Common myeloid progenitor, CD34-positive (primary cell): ENCODE measurements around the gene RELT.

Source experiments
- CTCF ChIA-PET: fragments of 350-600 bp; sonication (Branson Sonifier 250); formaldehyde crosslinking; loops from one replicate; lab custom pipeline; 2021; ENCODE audit warnings: antibody characterized with exemption; lab: Charles Lee
- POLR2A ChIA-PET: fragments of 350-600 bp; sonication (Branson Sonifier 250); formaldehyde crosslinking; loops from one replicate; lab custom pipeline; 2021; ENCODE audit warnings: antibody characterized with exemption; lab: Charles Lee
- DNase-seq, 3 donors: peaks; one replicate each; pipeline versions ENCODE4 v3.0.0 to v3.0.0-alpha.2; 2013
- H3K27ac ChIP-seq, 2 experiments: 1 replicate in 1 of 2; 2 replicates in 1 of 2; pipeline ENCODE4 v1.7.0; 2013; ENCODE audit warnings: inconsistent platforms in 2 of 2, low read length in 2 of 2, mild to moderate bottlenecking in 2 of 2, low read depth in 1 of 2, moderate library complexity in 1 of 2; ENCODE audit not compliant: severe bottlenecking in 2 of 2, insufficient read depth in 1 of 2, poor library complexity in 1 of 2
- H3K27me3 ChIP-seq, 5 experiments: replicated peaks in 2 of 5; 1 replicate in 3 of 5; 2 replicates in 2 of 5; pipeline versions ENCODE4 v1.6.1 to v1.7.0; 2013; ENCODE audit warnings: low read length in 4 of 5, mild to moderate bottlenecking in 2 of 5, moderate library complexity in 2 of 5, inconsistent platforms in 1 of 5; ENCODE audit not compliant: insufficient read depth in 5 of 5, control insufficient read depth in 4 of 5
- H3K36me3 ChIP-seq, 4 experiments: 1 replicate in 2 of 4; 2 replicates in 2 of 4; pipeline versions ENCODE4 v1.6.1 to v1.7.0; 2013; ENCODE audit warnings: low read length in 3 of 4, control low read depth in 1 of 4, mild to moderate bottlenecking in 1 of 4; ENCODE audit not compliant: control insufficient read depth in 4 of 4, insufficient read depth in 4 of 4
- H3K4me1 ChIP-seq, 4 experiments: 1 replicate in 3 of 4; 2 replicates in 1 of 4; pipeline versions ENCODE4 v1.6.1 to v1.7.1; 2013; ENCODE audit warnings: low read length in 3 of 4, mild to moderate bottlenecking in 3 of 4, control low read depth in 1 of 4, inconsistent platforms in 1 of 4, moderate library complexity in 1 of 4; ENCODE audit not compliant: control insufficient read depth in 4 of 4, insufficient read depth in 4 of 4; ENCODE audit errors: control extremely low read depth in 1 of 4
- H3K4me3 ChIP-seq, 7 experiments: 1 replicate in 4 of 7; 2 replicates in 3 of 7; pipeline versions ENCODE4 v1.5.1 to v1.7.0; 2013; ENCODE audit warnings: mild to moderate bottlenecking in 7 of 7, low read length in 6 of 7, moderate library complexity in 6 of 7, inconsistent platforms in 2 of 7, low read depth in 2 of 7, control low read depth in 1 of 7; ENCODE audit not compliant: insufficient read depth in 4 of 7, control insufficient read depth in 1 of 7; ENCODE audit errors: extremely low read depth in 1 of 7
- H3K9me3 ChIP-seq, 5 experiments: 1 replicate in 4 of 5; 2 replicates in 1 of 5; pipeline versions ENCODE4 v1.6.1 to v1.7.1; 2013; ENCODE audit warnings: low read length in 4 of 5, mild to moderate bottlenecking in 2 of 5, inconsistent platforms in 1 of 5, low read depth in 1 of 5, moderate library complexity in 1 of 5; ENCODE audit not compliant: control insufficient read depth in 4 of 5, insufficient read depth in 2 of 5; ENCODE audit errors: control extremely low read depth in 1 of 5
- WGBS: methylation state at CpG from one replicate; pipeline ENCODE4 v1.1.5; 2013; ENCODE audit not compliant: insufficient coverage; 5-methylcytosine and 5-hydroxymethylcytosine counted together

RELT gene

GRCh38 chr11:73333173-73333572 lies 43.0 kb upstream of the RELT start:
- H3K27me3 ChIP-seq: no peaks in the 10 kb centered on the region
- H3K4me1 ChIP-seq: peaks cover 0 to 65% (median 52%) of the 10 kb centered on the region in 4 experiments
- H3K27ac ChIP-seq: peak overlapping the region in 1 of 2 experiments; percentile 3
- DNase-seq: no peak
- no peaks in the 10 kb centered on the region for H3K9me3 ChIP-seq
- 98% methylated on average over 8 of the region's 11 CpGs for WGBS
- H3K36me3 ChIP-seq: peaks cover 0 to 8% (median 5%) of the 10 kb centered on the region in 4 experiments
- CTCF ChIA-PET: interaction anchor here (0.9 to 12.9 kb wide), 7 partner anchors 12 to 409 kb away, joined by 3 to 371 read pairs (median 5); partner anchors contain the start of gene ARHGEF17
- H3K4me3 ChIP-seq: no peak overlapping the region
- POLR2A ChIA-PET: interaction anchor here (1.0 to 3.6 kb wide), 2 partner anchors 19 to 25 kb away, joined by 3 to 36 read pairs; partner anchors contain the start of gene ARHGEF17

DNA sequence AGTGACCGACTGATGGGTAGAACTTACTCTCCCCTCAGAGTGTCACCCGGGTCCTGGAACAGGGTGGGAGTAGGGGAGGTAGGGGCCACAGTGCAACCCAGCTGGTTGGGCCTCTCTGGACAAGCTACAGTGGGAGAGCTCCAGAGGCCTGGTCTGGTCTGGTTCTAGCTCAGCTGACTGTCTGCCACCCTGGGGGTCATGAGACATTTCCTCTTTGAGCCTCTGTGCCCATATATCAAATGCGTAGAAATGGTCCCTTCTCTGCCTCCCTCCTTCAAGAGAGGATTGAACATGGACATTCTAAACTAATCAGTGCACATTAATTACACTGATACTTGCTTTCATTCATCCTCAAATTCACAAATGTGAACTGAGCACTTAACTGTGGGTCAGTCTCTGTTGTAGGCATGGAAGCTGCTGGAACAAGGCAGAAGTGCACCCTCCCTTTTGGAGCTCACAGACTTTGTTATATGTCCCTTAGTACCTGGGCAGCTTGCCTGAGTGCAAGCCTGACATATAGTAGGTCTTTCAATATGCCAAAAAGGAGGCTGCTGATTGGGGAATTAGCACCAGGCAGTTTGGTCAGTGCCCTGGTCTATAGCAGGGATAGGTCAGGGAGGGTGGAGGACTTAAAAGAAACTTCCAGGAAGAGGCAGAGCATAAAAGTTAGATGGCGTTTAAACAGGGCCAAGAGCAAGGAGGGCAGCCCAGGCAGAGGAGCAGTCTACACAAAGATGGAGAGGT lies 42.4 kb upstream of the RELT start:
- CTCF ChIA-PET: interaction anchor here (0.9 to 12.9 kb wide), 8 partner anchors 8 to 410 kb away, joined by 3 to 371 read pairs (median 4); partner anchors contain the start of gene ARHGEF17
- Histone ChIP-seq H3K4me3 (no peak overlapping the region), H3K9me3 (no peaks in the 10 kb centered on the region), H3K27me3 (no peaks in the 10 kb centered on the region), H3K27ac (peak overlapping the region in 1 of 2 experiments; percentile 3), H3K4me1 (peaks cover 0 to 58% (median 48%) of the 10 kb centered on the region in 4 experiments), H3K36me3 (peaks cover 0 to 8% (median 5%) of the 10 kb centered on the region in 4 experiments)
- POLR2A ChIA-PET: interaction anchor here (1.0 to 3.6 kb wide), 3 partner anchors 12 to 25 kb away, joined by 3 to 36 read pairs (median 9); partner anchors contain the start of gene ARHGEF17
- 76% methylated on average over 3 of the region's 4 CpGs for WGBS
- no peak for DNase-seq

DNA sequence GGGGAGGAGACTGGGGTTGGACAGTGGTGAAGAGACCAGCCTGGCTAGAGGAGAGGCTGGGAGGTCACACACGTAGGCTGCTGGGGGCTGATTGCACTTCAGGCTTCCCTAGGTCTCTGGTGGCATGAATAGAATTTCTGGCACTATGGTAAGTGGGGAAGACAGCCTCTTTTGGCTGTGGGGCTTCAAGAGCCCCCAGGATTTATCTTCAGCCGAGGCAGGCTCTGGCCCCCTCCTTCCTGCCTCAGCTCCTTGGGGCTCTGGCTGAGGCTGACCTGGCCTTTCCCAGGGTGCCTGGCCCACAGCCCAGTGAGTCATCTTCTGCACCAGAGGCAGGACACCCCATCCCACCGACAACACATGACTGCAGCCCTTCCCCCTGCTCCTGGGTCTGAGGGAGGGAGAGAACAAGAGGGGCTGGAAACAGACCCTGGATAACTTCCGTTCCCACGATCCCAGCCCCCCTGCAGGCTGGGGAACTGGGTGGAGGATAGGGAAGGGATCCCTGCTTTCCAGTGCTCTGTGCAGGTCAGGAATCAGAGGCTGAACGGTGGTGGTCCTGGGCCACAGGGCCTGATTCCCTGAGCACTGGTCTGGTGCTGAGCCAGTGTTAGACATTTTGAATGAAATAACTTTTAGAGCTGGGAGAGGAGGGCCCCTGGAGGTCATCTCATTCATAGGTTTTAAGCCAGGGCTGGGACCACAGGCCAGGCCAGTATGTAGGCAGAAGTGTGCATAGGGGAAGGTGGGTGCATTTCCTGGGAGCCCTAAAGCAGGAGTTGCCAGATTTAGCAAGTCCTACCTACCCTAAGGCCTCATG lies 41.6 kb upstream of the RELT start:
- POLR2A ChIA-PET: interaction anchor here (0.6 to 3.6 kb wide), 5 partner anchors 12 to 515 kb away, joined by 3 to 36 read pairs (median 4); partner anchors contain the start of gene ARHGEF17
- Histone ChIP-seq H3K4me1 (peaks cover 0 to 56% (median 47%) of the 10 kb centered on the region in 4 experiments), H3K9me3 (no peaks in the 10 kb centered on the region), H3K27me3 (no peaks in the 10 kb centered on the region), H3K27ac (no peak overlapping the region), H3K36me3 (peaks cover 0 to 8% (median 5%) of the 10 kb centered on the region in 4 experiments), H3K4me3 (peak overlapping the region in 1 of 7 experiments; percentile 19)
- peak in 2 of 3 donors; percentile 28 to 38 for DNase-seq
- CTCF ChIA-PET: interaction anchor here (0.8 to 12.9 kb wide), 18 partner anchors 8 to 503 kb away, joined by 3 to 371 read pairs (median 5); partner anchors contain the start of gene ARHGEF17
- WGBS: 40% methylated on average over 3 of the region's 6 CpGs

DNA sequence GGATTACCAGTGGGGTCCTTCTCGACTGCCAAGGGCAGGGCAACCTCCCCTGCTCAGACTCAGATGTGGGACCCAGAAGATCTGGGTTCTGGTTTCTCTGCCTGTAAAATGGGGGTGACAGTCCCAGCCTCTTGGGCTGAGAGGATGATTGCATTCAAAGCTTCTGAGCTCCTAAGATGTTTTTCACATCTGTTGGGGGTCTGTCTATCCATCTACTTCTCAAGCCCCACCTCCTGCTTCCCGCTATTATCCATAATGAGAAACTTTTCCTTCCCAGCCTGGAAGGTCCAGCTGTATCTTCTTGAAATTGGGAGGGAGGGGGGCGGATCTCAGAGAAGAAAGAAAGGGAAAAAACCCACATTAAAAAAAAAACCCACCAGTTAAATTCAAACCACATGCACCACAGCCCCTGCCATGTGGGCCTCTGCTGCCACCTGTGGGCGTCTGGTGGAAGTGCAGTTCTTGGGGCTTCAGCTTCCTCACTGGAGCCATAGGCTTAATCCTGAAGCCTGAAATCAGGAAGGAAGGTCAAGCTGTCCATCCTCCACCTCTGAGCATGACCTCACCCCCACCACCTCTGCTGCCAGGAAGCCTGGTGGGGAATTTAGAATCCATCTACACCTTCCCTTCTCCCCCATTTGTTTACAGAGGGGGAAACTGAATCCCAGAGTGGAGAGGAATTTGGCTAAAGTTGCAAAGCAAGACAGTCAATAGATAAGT lies 40.8 kb upstream of the RELT start:
- Histone ChIP-seq H3K4me3 (peak overlapping the region in 1 of 7 experiments; percentile 19), H3K9me3 (no peaks in the 10 kb centered on the region), H3K27ac (no peak overlapping the region), H3K27me3 (no peaks in the 10 kb centered on the region), H3K36me3 (peaks cover 0 to 8% (median 5%) of the 10 kb centered on the region in 4 experiments), H3K4me1 (peaks cover 0 to 48% (median 44%) of the 10 kb centered on the region in 4 experiments)
- WGBS: 8% methylated on average over 2 of the region's 4 CpGs
- ChIA-PET POLR2A (interaction anchor here (1.0 to 3.6 kb wide), 5 partner anchors 9 to 41 kb away, joined by 3 to 36 read pairs (median 4); partner anchors contain the start of gene ARHGEF17), CTCF (interaction anchor here (0.8 to 12.9 kb wide), 21 partner anchors 8 to 504 kb away, joined by 3 to 371 read pairs (median 4); partner anchors contain the start of gene ARHGEF17)
- peak; percentile 61 to 76 (median 66) for DNase-seq

DNA sequence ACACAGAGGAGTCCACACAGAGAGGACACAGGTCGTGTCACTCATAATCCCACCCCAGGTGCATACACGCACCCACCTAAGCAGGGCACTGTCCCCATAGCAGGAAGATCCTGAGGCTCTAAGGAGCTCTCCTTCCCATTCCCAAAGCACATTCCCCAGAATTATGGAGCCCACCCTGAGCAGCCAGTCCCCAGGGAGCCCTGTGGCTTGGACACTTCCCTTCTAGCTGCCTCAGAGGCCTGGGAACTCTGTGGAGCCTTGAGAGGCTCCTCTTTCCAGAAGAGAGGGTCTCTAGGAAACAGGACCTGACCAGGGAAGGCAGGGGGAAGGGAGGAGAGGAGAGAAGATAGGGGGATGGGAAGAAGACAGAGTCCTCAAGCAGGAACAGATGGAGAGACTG lies 38.4 kb upstream of the RELT start:
- ChIA-PET CTCF (interaction anchor here (0.6 to 12.9 kb wide), 12 partner anchors 11 to 497 kb away, joined by 3 to 371 read pairs (median 4); partner anchors contain the start of gene ARHGEF17), POLR2A (interaction anchor here (0.5 to 1.4 kb wide), 3 partner anchors 13 to 136 kb away, joined by 4 to 5 read pairs (median 4); no protein-coding TSS in a partner anchor)
- no peak for DNase-seq
- WGBS: 100% methylated on average over 1 of the region's 2 CpGs
- Histone ChIP-seq H3K27me3 (no peaks in the 10 kb centered on the region), H3K36me3 (peaks cover 0 to 12% (median 5%) of the 10 kb centered on the region in 4 experiments), H3K27ac (no peak overlapping the region), H3K4me1 (peaks cover 0 to 28% (median 26%) of the 10 kb centered on the region in 4 experiments), H3K9me3 (no peaks in the 10 kb centered on the region), H3K4me3 (no peak overlapping the region)

- Histone ChIP-seq H3K27me3 (no peaks in the 10 kb centered on the region), H3K4me3 (no peak overlapping the region), H3K36me3 (peaks cover 0 to 12% (median 5%) of the 10 kb centered on the region in 4 experiments), H3K4me1 (peaks cover 0 to 23% (median 22%) of the 10 kb centered on the region in 4 experiments), H3K9me3 (no peaks in the 10 kb centered on the region), H3K27ac (no peak overlapping the region)
- ChIA-PET CTCF (interaction anchor here (1.0 to 12.9 kb wide), 7 partner anchors 11 to 88 kb away, joined by 3 to 371 read pairs (median 29); partner anchors contain the start of gene ARHGEF17), POLR2A (interaction anchor here (0.5 kb wide), 1 partner anchor 136 kb away, joined by 4 read pairs; no protein-coding TSS in a partner anchor)
- 98% methylated on average over 4 of the region's 4 CpGs for WGBS
- DNase-seq: no peak
Measured at GRCh38 chr11:73338279-73338678, 37.9 kb upstream of the RELT start.
